Stimulated activated CD4-positive, alpha-beta T cell treated with anti-CD3 and anti-CD28 coated beads, Interleukin-1b, Interleukin-23, amount 100 ng/mL, for 48 hours (primary cell): ENCODE data around the gene RPUSD2.
"Not testable (repeated sequence)": the region's sequence is repeated elsewhere in the genome, so short reads cannot be mapped to it uniquely, and the experiment has no call there.

Source experiments
- DNase-seq: peaks from one replicate; pipeline ENCODE4 v3.0.0-alpha.2; 2020

The RPUSD2 gene

GRCh38 chr15:40565333-40566238 is 3.5 kb upstream of the RPUSD2 start:
- no peak for DNase-seq

- no peak for DNase-seq
These were observed 2.0 kb upstream of the RPUSD2 start for GRCh38 chr15:40567111-40567510.

- DNase-seq = no peak
These were observed 6.0 kb downstream of the RPUSD2 start for GRCh38 chr15:40575113-40575512.

- not testable (repeated sequence) for DNase-seq
These were observed 7.8 kb downstream of the RPUSD2 start for GRCh38 chr15:40576914-40577313.

- DNase-seq = no peak
These were observed 9.8 kb downstream of the RPUSD2 start for GRCh38 chr15:40578892-40579291.

GRCh38 chr15:40581796-40582195 is 12.7 kb downstream of the RPUSD2 start:
- not testable (repeated sequence) for DNase-seq

GRCh38 chr15:40582726-40583246 is 13.7 kb downstream of the RPUSD2 start:
- DNase-seq = no peak

- DNase-seq = no peak
These were observed 15.1 kb downstream of the RPUSD2 start for GRCh38 chr15:40584191-40584590.

- no peak for DNase-seq
These were observed 21.6 kb downstream of the RPUSD2 start for GRCh38 chr15:40590667-40591050.

- DNase-seq = no peak
These were observed 22.3 kb downstream of the RPUSD2 start for GRCh38 chr15:40591389-40591788.

GRCh38 chr15:40593165-40593564 is 24.1 kb downstream of the RPUSD2 start:
- no peak for DNase-seq

GRCh38 chr15:40593588-40594428 is 24.7 kb downstream of the RPUSD2 start, which contains the start of gene KNL1:
Gene KNL1 (plus strand): TSS chr15:40594249. CDS start chr15:40602932, 8,683 bp downstream.
- DNase-seq = peak; percentile 93

GRCh38 chr15:40594429-40594836 is 25.3 kb downstream of the RPUSD2 start:
- no peak for DNase-seq

GRCh38 chr15:40595219-40595618 is 26.1 kb downstream of the RPUSD2 start:
- DNase-seq = no peak

GRCh38 chr15:40595773-40596172 is 26.7 kb downstream of the RPUSD2 start:
- DNase-seq = no peak

GRCh38 chr15:40597024-40597423 is 27.9 kb downstream of the RPUSD2 start:
- no peak for DNase-seq

- no peak for DNase-seq
These were observed 29.0 kb downstream of the RPUSD2 start for GRCh38 chr15:40598126-40598525.

- DNase-seq = no peak
These were observed 29.6 kb downstream of the RPUSD2 start for GRCh38 chr15:40598672-40599071.

- DNase-seq = no peak
These were observed 31.9 kb downstream of the RPUSD2 start for GRCh38 chr15:40600956-40601355.

- DNase-seq = no peak
These were observed 34.8 kb downstream of the RPUSD2 start for GRCh38 chr15:40603935-40604334.

- DNase-seq = no peak
These were observed 44.0 kb downstream of the RPUSD2 start for GRCh38 chr15:40613080-40613479.

GRCh38 chr15:40618023-40618422 is 48.9 kb downstream of the RPUSD2 start:
- DNase-seq = no peak

- DNase-seq = no peak
These were observed 49.8 kb downstream of the RPUSD2 start for GRCh38 chr15:40618906-40619305.
